Activated effector memory CD4-positive, alpha-beta T cell treated with Interleukin-2 at 50 U/mL for 16 hours (primary cell): Measurements from ENCODE around the gene GOLGA8K.
"Not testable (repeated sequence)": the region's sequence is repeated elsewhere in the genome, so short reads cannot be mapped to it uniquely, and the experiment has no call there.

Experiments used
- DNase-seq: peaks from one replicate; pipeline ENCODE4 v3.0.0-alpha.2; 2020

Gene GOLGA8K

DNA sequence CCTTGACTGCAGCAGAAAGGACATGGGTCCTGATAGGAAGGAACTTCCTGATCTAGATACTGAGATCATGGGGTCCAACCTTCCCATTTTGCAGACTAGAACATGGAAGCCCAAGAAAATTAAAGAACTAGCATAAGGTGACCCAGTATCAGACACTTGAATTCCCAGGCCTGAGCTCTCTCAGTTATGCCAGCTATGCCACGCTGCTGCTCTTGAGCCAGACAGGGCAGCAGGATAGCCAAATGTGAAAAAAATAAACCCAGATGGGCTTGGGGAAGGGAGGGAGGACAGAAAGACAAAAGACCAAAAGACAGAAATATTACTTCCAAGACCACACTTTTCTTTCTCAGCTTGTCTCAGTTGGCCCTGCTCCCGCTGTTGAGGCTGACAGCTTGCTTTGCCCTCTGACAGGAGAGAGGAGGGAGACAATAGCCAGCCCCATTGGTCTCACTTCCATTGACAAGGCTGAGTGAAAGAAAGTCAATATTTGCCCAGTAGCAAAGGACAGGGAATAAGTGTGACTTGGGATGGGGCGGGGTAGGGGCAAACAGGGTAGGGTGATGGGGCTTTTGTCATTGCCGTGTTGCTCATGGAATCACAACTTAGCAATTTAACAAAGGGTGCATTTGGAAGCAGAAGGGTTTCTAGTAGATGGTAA is 52.4 kb downstream of the GOLGA8K start:
- not testable (repeated sequence) for DNase-seq

DNA sequence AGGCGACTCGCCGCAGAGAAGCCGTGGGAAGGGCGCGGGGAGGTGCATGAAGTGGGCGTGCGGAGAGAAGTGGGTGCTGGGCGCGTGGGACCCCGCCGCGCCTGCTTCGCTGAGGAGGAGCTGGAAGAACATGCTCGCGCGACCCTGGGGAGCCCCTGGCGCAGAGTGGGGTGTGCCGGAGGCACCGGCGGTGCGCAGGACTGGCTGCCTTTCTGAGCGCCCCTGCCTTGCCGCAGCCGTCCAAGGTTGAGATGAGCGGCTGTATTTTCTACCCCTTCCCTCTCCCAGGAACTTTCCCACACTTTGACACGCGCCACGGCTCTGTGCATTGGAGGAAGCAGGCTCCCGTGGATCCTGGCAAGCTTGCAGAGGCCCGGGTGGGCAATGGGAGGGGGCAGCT is 56.1 kb downstream of the GOLGA8K start:
- DNase-seq: not testable (repeated sequence)

DNA sequence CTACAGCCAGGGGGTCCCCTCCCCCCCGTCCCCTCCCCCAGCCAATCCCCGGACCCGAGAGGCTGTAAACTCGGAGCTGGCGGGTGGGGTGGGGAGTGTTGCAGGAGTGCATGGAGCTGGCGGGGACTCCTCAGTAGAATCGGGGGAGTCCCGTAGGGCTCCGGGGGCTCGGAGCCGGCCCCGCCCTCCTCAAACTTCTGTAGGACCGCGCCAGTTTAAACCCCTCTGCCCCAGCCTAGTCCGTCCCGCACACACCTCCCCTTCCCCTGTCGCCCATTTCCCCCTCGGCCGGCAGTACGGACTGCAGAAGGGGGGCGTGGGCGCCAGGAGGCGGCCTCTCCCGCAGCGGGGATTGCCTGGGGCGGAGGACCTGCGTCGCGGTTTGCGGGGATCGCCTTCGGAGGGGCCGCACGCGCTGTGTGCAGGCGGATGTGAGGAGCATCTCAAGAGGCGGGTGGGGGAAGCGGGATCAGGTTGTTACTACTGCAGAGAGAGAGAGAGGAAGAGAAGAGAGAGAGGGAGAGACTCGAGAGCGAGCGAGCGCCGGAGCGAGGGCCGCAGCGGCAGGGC is 57.0 kb downstream of the GOLGA8K start:
- DNase-seq: not testable (repeated sequence)

DNA sequence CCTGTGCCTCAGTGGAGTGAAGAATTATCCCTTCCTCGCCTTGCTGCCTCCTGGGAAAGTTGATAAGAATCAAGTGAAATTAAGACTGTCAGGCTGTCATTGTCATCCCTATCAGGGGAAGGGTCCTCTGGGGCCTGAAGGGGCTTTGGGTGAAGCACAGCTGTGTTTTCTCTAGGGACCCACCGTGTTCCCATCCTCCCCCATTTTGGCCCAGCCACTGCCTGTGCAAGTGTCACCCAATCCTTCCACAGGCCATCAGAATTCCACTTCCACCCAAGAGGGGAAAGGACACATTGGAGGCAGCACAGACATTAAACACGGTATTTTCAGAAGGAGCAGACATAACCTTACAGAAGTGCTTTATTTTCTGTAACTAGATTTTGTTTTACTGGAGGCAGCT is 59.2 kb downstream of the GOLGA8K start:
- DNase-seq: not testable (repeated sequence)
